Central memory CD8-positive, alpha-beta T cell (primary cell): Measurements from ENCODE around the gene ACO2.
"Not testable (repeated sequence)": the region's sequence is repeated elsewhere in the genome, so short reads cannot be mapped to it uniquely, and the experiment has no call there.

ENCODE experiments used
- ATAC-seq: fragments of 150-1000 bp; cut with Tn5 transposase; replicated peaks from 2 replicates; pipeline ENCODE4 v1.10.0; 2022; ENCODE audit warnings: mild to moderate bottlenecking, moderate FRiP score, moderate number of reproducible peaks; ENCODE audit not compliant: poor library complexity, severe bottlenecking; ENCODE audit errors: extremely low read depth
- DNase-seq, 2 donors: peaks; one replicate each; pipeline ENCODE4 v3.0.0; 2021; ENCODE audit warnings: low spot score in 2 of 2
- H3K27ac Mint-ChIP-seq: one replicate; pipeline ENCODE4 v1.8.0; 2022; ENCODE audit warnings: low read depth, mild to moderate bottlenecking, moderate library complexity, mixed read lengths
- H3K27me3 Mint-ChIP-seq: one replicate; pipeline ENCODE4 v1.8.0; 2022; ENCODE audit warnings: mixed read lengths
- H3K36me3 Mint-ChIP-seq: one replicate; pipeline ENCODE4 v1.8.0; 2022; ENCODE audit warnings: mild to moderate bottlenecking, moderate library complexity, mixed read lengths; ENCODE audit not compliant: insufficient read depth
- H3K4me1 Mint-ChIP-seq: one replicate; pipeline ENCODE4 v1.8.0; 2022; ENCODE audit warnings: mixed read lengths
- H3K4me3 Mint-ChIP-seq: one replicate; pipeline ENCODE4 v1.8.0; 2022; ENCODE audit warnings: mild to moderate bottlenecking, moderate library complexity, mixed read lengths
- H3K9me3 Mint-ChIP-seq: one replicate; pipeline ENCODE4 v1.8.0; 2022; ENCODE audit warnings: mixed read lengths

Gene ACO2

DNA sequence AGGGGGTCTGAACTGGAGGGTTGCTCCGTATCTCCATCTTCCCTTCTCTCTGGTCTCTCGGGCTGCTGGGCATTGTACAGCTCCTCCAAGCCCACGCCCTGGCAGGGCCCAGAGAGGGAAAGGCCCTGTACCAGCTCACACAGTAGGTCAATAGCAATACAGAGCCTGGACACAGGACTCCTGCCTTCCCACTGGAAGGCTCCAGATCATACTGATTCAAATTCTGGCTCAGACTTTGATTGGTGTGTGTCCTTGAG, 98.5 kb downstream of the ACO2 start:
- H3K9me3 Mint-ChIP-seq = no peaks in the 10 kb centered on the region
- H3K27me3 Mint-ChIP-seq = no peaks in the 10 kb centered on the region
- no peak overlapping the region for H3K4me3 Mint-ChIP-seq
- H3K36me3 Mint-ChIP-seq = no peaks in the 10 kb centered on the region
- DNase-seq = no peak
- ATAC-seq = no peak
- H3K27ac Mint-ChIP-seq = no peak overlapping the region
- no peaks in the 10 kb centered on the region for H3K4me1 Mint-ChIP-seq

DNA sequence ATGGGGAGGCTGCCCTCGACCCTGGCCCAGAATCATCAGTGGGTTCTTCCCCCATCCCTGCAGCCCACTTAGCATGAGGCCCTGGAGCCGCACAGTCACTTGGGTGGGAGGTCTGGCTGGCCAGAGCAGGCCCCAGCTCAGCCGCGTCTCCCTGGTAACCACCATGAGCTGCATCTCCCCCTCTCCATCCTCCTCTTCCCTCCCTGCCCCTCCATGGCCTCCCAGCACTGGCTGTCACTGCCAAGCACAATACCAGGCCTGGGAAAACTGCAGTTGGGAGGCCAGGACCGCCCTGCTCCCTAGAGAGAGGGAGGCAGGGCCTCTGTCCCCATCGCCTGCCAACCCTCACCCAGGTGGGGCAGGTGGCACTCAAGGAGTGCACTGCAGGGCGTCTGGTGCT, 99.9 kb downstream of the ACO2 start:
- H3K4me3 Mint-ChIP-seq = no peak overlapping the region
- H3K4me1 Mint-ChIP-seq = no peaks in the 10 kb centered on the region
- no peak for DNase-seq
- no peak overlapping the region for H3K27ac Mint-ChIP-seq
- H3K36me3 Mint-ChIP-seq = no peaks in the 10 kb centered on the region
- no peak for ATAC-seq
- H3K27me3 Mint-ChIP-seq = no peaks in the 10 kb centered on the region
- H3K9me3 Mint-ChIP-seq = no peaks in the 10 kb centered on the region

DNA sequence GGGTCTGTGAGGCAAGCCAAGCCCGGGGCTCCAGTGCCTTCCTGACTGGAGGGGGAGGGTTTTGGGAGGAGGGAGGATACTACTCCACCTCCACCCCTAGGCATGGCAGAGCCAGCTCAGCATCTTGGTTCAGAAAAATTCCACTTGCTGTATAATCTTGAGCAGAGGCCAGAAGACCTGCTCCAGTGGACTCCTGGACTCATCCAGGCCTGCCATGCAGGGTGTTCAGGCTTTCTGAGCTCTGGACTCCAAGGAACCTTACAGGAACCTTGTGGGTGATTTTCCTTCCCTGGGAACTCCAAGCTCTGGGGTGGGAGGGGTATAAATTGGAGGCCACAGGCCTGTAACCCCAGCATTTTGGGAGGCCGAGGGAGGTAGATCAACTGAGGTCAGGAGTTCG, 101.3 kb downstream of the ACO2 start:
- no peak overlapping the region for H3K4me3 Mint-ChIP-seq
- H3K4me1 Mint-ChIP-seq = no peaks in the 10 kb centered on the region
- no peak for ATAC-seq
- H3K27me3 Mint-ChIP-seq = no peaks in the 10 kb centered on the region
- no peaks in the 10 kb centered on the region for H3K9me3 Mint-ChIP-seq
- no peaks in the 10 kb centered on the region for H3K36me3 Mint-ChIP-seq
- no peak for DNase-seq
- no peak overlapping the region for H3K27ac Mint-ChIP-seq

DNA sequence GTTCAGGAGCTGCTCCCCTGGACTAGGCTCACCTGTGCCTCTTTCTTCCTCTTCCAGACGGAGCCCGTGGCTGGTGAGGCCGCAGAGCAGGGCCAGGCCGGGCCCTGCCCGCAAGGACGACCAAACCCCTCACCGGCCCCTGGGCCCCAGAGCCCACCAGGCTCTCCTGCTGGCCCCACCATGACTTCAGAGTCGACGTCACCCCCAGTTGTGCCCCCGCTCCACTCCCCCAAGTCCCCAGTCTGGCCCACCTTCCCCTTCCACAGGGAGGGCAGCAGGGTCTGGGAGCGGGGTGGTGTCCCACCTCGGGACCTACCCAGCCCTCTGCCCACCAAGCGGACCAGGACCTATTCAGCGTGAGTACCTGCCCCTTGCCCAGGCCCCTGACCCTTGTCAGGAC, 102.9 kb downstream of the ACO2 start:
- H3K9me3 Mint-ChIP-seq = no peaks in the 10 kb centered on the region
- ATAC-seq (no peak), DNase-seq (no peak)
- no peaks in the 10 kb centered on the region for H3K4me1 Mint-ChIP-seq
- no peaks in the 10 kb centered on the region for H3K27me3 Mint-ChIP-seq
- H3K27ac Mint-ChIP-seq = no peak overlapping the region
- H3K36me3 Mint-ChIP-seq = no peaks in the 10 kb centered on the region
- H3K4me3 Mint-ChIP-seq = no peak overlapping the region

DNA sequence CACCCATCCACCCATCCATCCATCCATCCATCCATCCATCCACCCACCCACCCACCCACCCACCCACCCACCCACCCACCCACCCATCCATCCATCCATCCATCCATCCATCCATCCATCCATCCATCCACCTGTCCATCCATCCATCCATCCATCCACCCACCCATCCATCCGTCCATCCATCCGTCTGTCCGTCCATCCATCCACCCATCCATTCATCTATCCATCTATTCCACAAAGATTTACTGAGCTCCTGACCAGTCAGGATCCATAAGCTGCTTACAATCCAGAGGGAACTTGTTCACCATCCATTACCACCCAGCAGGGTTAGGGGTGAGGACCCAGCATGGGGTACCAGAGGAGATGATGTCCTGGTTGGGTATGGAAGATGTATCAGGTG, 103.4 kb downstream of the ACO2 start:
- not testable (repeated sequence) for H3K27me3 Mint-ChIP-seq, H3K27ac Mint-ChIP-seq

DNA sequence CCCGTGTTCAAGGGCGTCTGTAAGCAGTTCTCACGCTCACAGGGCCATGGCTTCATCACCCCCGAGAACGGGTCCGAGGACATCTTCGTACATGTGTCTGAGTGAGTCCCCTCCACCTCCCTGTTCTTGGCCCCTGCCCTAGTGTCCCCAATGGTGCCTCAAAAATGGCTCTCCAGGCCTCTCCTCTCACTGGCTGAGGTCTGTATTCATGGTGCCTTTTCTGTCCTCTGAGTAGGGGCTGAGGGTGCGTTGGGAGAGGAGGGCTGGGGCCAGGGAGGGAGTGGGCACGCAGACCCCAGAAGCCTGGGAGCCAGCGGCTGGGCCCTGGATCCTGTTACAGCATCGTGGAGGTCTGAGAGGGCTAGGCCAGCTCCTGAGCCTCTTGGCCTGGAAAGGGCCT, 104.8 kb downstream of the ACO2 start:
- no peak overlapping the region for H3K27ac Mint-ChIP-seq
- H3K9me3 Mint-ChIP-seq = no peaks in the 10 kb centered on the region
- H3K4me1 Mint-ChIP-seq = no peaks in the 10 kb centered on the region
- ATAC-seq = no peak
- H3K27me3 Mint-ChIP-seq = no peaks in the 10 kb centered on the region
- no peak for DNase-seq
- H3K36me3 Mint-ChIP-seq = peaks cover under 1% of the 10 kb centered on the region
- no peak overlapping the region for H3K4me3 Mint-ChIP-seq

More for the DNA sequence above, 103.4 kb downstream of the ACO2 start:
- not testable (repeated sequence) for DNase-seq, ATAC-seq, H3K4me1 Mint-ChIP-seq, H3K9me3 Mint-ChIP-seq, H3K36me3 Mint-ChIP-seq, H3K4me3 Mint-ChIP-seq

DNA sequence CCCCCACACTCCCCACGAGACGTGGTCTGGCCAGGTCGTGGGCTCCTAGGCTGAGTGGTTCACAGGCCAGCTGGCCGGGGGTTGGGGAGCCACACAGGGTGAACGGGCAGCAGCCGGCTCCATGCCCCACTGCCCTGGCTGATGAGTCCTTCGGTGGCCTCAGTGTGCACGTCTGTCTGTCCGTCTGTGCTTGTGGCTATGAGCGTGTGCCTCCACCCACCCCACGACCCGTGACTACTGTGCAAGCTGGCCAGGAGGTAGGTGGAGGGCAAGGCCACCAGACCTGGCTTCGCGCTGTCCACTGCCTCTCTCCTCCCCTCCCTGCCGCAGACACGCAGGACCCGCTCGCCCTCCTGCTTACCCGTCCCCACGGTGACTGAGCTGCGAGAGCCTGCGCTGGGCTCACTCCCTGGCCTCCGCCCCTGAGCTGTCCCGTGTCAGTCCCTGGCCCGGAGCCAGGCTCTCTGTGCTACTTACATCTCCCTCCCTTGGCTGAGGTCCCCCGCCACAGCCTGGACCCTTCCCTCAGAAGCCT, 106.0 kb downstream of the ACO2 start:
- no peak overlapping the region for H3K4me3 Mint-ChIP-seq
- no peak for ATAC-seq
- H3K9me3 Mint-ChIP-seq = no peaks in the 10 kb centered on the region
- H3K36me3 Mint-ChIP-seq = peaks cover 4% of the 10 kb centered on the region
- H3K4me1 Mint-ChIP-seq = no peaks in the 10 kb centered on the region
- no peak overlapping the region for H3K27ac Mint-ChIP-seq
- H3K27me3 Mint-ChIP-seq = no peaks in the 10 kb centered on the region
- no peak for DNase-seq

DNA sequence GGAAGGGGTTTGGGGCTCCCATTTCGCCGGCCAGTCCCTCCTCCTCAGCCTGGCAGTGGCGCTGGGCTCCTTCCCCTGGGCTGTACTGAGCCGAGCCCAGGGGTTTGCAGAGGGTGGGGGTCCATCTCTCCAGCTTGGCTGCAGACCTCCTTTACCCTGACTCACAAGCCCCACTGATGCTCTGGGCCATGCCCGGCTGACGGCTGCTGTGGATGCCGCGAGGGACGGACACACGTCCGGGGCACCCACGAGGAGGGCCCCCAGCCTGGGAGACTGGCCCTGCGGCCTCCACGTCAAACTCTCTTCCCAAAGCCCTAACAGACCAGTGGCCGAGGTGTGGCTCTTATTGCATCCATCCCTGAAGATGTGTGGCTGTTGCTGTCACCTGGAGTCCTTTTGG, 106.6 kb downstream of the ACO2 start:
- H3K36me3 Mint-ChIP-seq = peaks cover 6% of the 10 kb centered on the region
- no peaks in the 10 kb centered on the region for H3K27me3 Mint-ChIP-seq
- H3K4me1 Mint-ChIP-seq = no peaks in the 10 kb centered on the region
- ATAC-seq (no peak), DNase-seq (no peak)
- H3K27ac Mint-ChIP-seq = no peak overlapping the region
- H3K9me3 Mint-ChIP-seq = no peaks in the 10 kb centered on the region
- H3K4me3 Mint-ChIP-seq = no peak overlapping the region

DNA sequence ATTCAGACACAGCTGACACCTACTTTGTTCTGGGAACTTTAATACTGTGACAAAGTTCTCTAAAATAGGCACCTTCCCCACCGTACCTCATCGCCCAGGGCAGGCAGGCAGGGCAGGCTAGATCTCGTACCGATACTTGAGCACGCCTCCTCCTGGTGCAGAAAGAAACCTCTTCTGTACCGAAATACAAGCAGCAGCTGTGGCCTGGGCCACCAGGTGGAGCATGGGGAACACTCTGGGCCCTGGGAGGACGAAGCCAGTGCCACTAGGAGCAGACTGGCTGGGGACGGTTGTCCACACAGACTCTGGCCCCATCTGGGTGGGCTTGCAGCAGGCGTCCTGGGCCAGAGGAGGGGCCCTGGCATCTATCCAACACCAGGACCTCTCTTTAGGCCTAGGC, 108.0 kb downstream of the ACO2 start:
- peaks cover 14% of the 10 kb centered on the region for H3K36me3 Mint-ChIP-seq
- H3K27me3 Mint-ChIP-seq = no peaks in the 10 kb centered on the region
- DNase-seq = no peak
- ATAC-seq = no peak
- no peaks in the 10 kb centered on the region for H3K4me1 Mint-ChIP-seq
- no peak overlapping the region for H3K27ac Mint-ChIP-seq
- no peaks in the 10 kb centered on the region for H3K9me3 Mint-ChIP-seq
- no peak overlapping the region for H3K4me3 Mint-ChIP-seq

DNA sequence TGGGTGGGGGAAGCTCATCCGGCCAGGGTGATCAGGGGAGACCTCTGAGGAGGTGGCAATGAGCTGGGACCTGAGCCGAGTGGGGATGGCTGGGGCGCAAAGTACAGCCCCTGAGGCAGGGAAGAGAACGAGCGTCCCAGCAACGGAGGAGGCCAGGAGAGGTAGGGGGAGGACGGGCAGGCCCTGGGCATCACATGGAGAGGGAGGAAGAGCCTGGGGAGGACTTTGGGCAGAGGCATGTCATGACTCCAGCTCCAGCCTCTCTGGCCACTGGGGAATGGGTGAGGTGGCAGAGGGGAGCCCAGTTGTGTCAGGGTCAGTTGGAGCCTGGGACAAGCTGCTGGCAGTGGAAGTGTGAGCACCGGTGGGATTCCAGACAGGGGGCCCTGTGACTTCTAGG, 109.2 kb downstream of the ACO2 start:
- ATAC-seq = no peak
- peaks cover 5% of the 10 kb centered on the region for H3K4me1 Mint-ChIP-seq
- H3K27ac Mint-ChIP-seq = no peak overlapping the region
- no peak for DNase-seq
- H3K27me3 Mint-ChIP-seq = no peaks in the 10 kb centered on the region
- H3K36me3 Mint-ChIP-seq = peaks cover 18% of the 10 kb centered on the region
- H3K9me3 Mint-ChIP-seq = no peaks in the 10 kb centered on the region
- H3K4me3 Mint-ChIP-seq = no peak overlapping the region
